ENCODE data around the gene CARNS1. TPM values are rescaled to one million over a fixed set of nuclear protein-coding genes. Genes with fewer than 3 reads are reported as not detected.
A peak's percentile ranks its signal among the peaks of the same experiment; 100 is the strongest.
"Not testable (repeated sequence)": the region's sequence is repeated elsewhere in the genome, so short reads cannot be mapped to it uniquely, and the experiment has no call there.

Gene CARNS1
- total and polyA plus RNA-seq, 4 donors: 0.38 to 9.3 (median 7.6) TPM

GRCh38 chr11:67463186-67463585, 47.7 kb downstream of the CARNS1 start:
- intact Hi-C loops (cut with DNase I): no loop called here
- Histone ChIP-seq H3K4me1 (ENCODE audit: control insufficient read depth in 1 of 2, insufficient read depth in 2 of 2, low read length in 2 of 2) (no peaks in the 10 kb centered on the region), H3K4me3 (ENCODE audit: low read length in 2 of 2) (no peak overlapping the region), H3K36me3 (ENCODE audit: control insufficient read depth in 1 of 2, insufficient read depth in 2 of 2, low read length in 1 of 2) (no peaks in the 10 kb centered on the region), H3K27me3 (ENCODE audit: control insufficient read depth in 1 of 2, insufficient read depth in 2 of 2, low read length in 1 of 2) (no peaks in the 10 kb centered on the region), H3K27ac (ENCODE audit: low read depth in 1 of 2, low read length in 2 of 2) (no peak overlapping the region), H3K9me3 (ENCODE audit: control insufficient read depth, low read length) (no peaks in the 10 kb centered on the region)
- 90 to 91% methylated on average over 10 of the region's 10 CpGs for WGBS, 2 donors
- DNase-seq (no peak), ATAC-seq (ENCODE audit: low FRiP score) (no peak)

GRCh38 chr11:67463680-67464410, 48.4 kb downstream of the CARNS1 start:
- DNase-seq: peak; percentile 91 to 94
- 69 to 71% methylated on average over 20 of the region's 20 CpGs for WGBS, 2 donors

GRCh38 chr11:67464411-67465188, 49.1 kb downstream of the CARNS1 start:
- no peaks in the 10 kb centered on the region for H3K36me3 ChIP-seq (ENCODE audit: control insufficient read depth in 1 of 2, insufficient read depth in 2 of 2, low read length in 1 of 2)
- H3K4me1 ChIP-seq (ENCODE audit: control insufficient read depth in 1 of 2, insufficient read depth in 2 of 2, low read length in 2 of 2): no peaks in the 10 kb centered on the region
- intact Hi-C loops (cut with DNase I): loop anchor here (5.0 kb wide), 2 partner anchors 43 to 62 kb away; partner anchors contain the start of genes PPP1CA (in 2 of the 2), TBC1D10C (in 2 of the 2), CDK2AP2 (in 1 of the 2) and PITPNM1 (in 1 of the 2)
- ATAC-seq (ENCODE audit: low FRiP score): peak; percentile 89
- H3K27ac ChIP-seq (ENCODE audit: low read depth in 1 of 2, low read length in 2 of 2): peak overlapping the region in 1 of 2 donors; percentile 85
- H3K4me3 ChIP-seq (ENCODE audit: low read length in 2 of 2): peak overlapping the region; percentile 18 to 49
- DNase-seq: peak; percentile 93 to 95
- H3K9me3 ChIP-seq (ENCODE audit: control insufficient read depth, low read length): no peaks in the 10 kb centered on the region
- 19 to 29% methylated on average over 39 to 56 of the region's 56 CpGs for WGBS, 2 donors
- H3K27me3 ChIP-seq (ENCODE audit: control insufficient read depth in 1 of 2, insufficient read depth in 2 of 2, low read length in 1 of 2): no peaks in the 10 kb centered on the region

More at GRCh38 chr11:67463680-67464410, 48.4 kb downstream of the CARNS1 start:
- Histone ChIP-seq H3K27me3 (ENCODE audit: control insufficient read depth in 1 of 2, insufficient read depth in 2 of 2, low read length in 1 of 2) (no peaks in the 10 kb centered on the region), H3K4me3 (ENCODE audit: low read length in 2 of 2) (no peak overlapping the region), H3K9me3 (ENCODE audit: control insufficient read depth, low read length) (no peaks in the 10 kb centered on the region), H3K4me1 (ENCODE audit: control insufficient read depth in 1 of 2, insufficient read depth in 2 of 2, low read length in 2 of 2) (no peaks in the 10 kb centered on the region), H3K27ac (ENCODE audit: low read depth in 1 of 2, low read length in 2 of 2) (peak overlapping the region in 1 of 2 donors; percentile 18), H3K36me3 (ENCODE audit: control insufficient read depth in 1 of 2, insufficient read depth in 2 of 2, low read length in 1 of 2) (no peaks in the 10 kb centered on the region)
- intact Hi-C loops (cut with DNase I): no loop called here
- ATAC-seq (ENCODE audit: low FRiP score): peak; percentile 69

GRCh38 chr11:67465189-67465510, 49.7 kb downstream of the CARNS1 start:
- H3K27me3 ChIP-seq (ENCODE audit: control insufficient read depth in 1 of 2, insufficient read depth in 2 of 2, low read length in 1 of 2): no peaks in the 10 kb centered on the region
- H3K36me3 ChIP-seq (ENCODE audit: control insufficient read depth in 1 of 2, insufficient read depth in 2 of 2, low read length in 1 of 2): no peaks in the 10 kb centered on the region
- H3K27ac ChIP-seq (ENCODE audit: low read depth in 1 of 2, low read length in 2 of 2): peak overlapping the region in 1 of 2 donors; percentile 49
- ATAC-seq (ENCODE audit: low FRiP score) (no peak), DNase-seq (no peak)
- intact Hi-C loops (cut with DNase I): loop anchor here (5.0 kb wide), 2 partner anchors 42 to 63 kb away; partner anchors contain the start of genes PPP1CA (in 2 of the 2), TBC1D10C (in 2 of the 2), CDK2AP2 (in 1 of the 2) and PITPNM1 (in 1 of the 2)
- H3K4me3 ChIP-seq (ENCODE audit: low read length in 2 of 2): peak overlapping the region; percentile 18 to 49
- no peaks in the 10 kb centered on the region for H3K9me3 ChIP-seq (ENCODE audit: control insufficient read depth, low read length)
- H3K4me1 ChIP-seq (ENCODE audit: control insufficient read depth in 1 of 2, insufficient read depth in 2 of 2, low read length in 2 of 2): no peaks in the 10 kb centered on the region
- 49 to 57% methylated on average over 3 of the region's 3 CpGs for WGBS, 2 donors

- not testable (repeated sequence) for H3K4me3 ChIP-seq (ENCODE audit: low read length in 2 of 2); H3K9me3 ChIP-seq (ENCODE audit: control insufficient read depth, low read length); H3K27me3 ChIP-seq (ENCODE audit: control insufficient read depth in 1 of 2, insufficient read depth in 2 of 2, low read length in 1 of 2); H3K27ac ChIP-seq (ENCODE audit: low read depth in 1 of 2, low read length in 2 of 2); ATAC-seq (ENCODE audit: low FRiP score); H3K4me1 ChIP-seq (ENCODE audit: control insufficient read depth in 1 of 2, insufficient read depth in 2 of 2, low read length in 2 of 2); H3K36me3 ChIP-seq (ENCODE audit: control insufficient read depth in 1 of 2, insufficient read depth in 2 of 2, low read length in 1 of 2); DNase-seq
- intact Hi-C loops (cut with DNase I): loop anchor here (5.0 kb wide), 2 partner anchors 42 to 63 kb away; partner anchors contain the start of genes PPP1CA (in 2 of the 2), TBC1D10C (in 2 of the 2), CDK2AP2 (in 1 of the 2) and PITPNM1 (in 1 of the 2)
- WGBS, 2 donors: 20 to 25% methylated on average over 2 of the region's 2 CpGs
Observed at GRCh38 chr11:67465530-67465929, 50.1 kb downstream of the CARNS1 start.

GRCh38 chr11:67466367-67466766, 50.9 kb downstream of the CARNS1 start:
- Histone ChIP-seq H3K9me3 (ENCODE audit: control insufficient read depth, low read length) (no peaks in the 10 kb centered on the region), H3K4me1 (ENCODE audit: control insufficient read depth in 1 of 2, insufficient read depth in 2 of 2, low read length in 2 of 2) (no peaks in the 10 kb centered on the region), H3K4me3 (ENCODE audit: low read length in 2 of 2) (no peak overlapping the region), H3K36me3 (ENCODE audit: control insufficient read depth in 1 of 2, insufficient read depth in 2 of 2, low read length in 1 of 2) (no peaks in the 10 kb centered on the region), H3K27me3 (ENCODE audit: control insufficient read depth in 1 of 2, insufficient read depth in 2 of 2, low read length in 1 of 2) (no peaks in the 10 kb centered on the region), H3K27ac (ENCODE audit: low read depth in 1 of 2, low read length in 2 of 2) (no peak overlapping the region)
- DNase-seq (no peak), ATAC-seq (ENCODE audit: low FRiP score) (no peak)
- intact Hi-C loops (cut with DNase I): loop anchor here (5.0 kb wide), 2 partner anchors 41 to 64 kb away; partner anchors contain the start of genes PPP1CA (in 2 of the 2), TBC1D10C (in 2 of the 2), CDK2AP2 (in 1 of the 2) and PITPNM1 (in 1 of the 2)
- 62 to 69% methylated on average over 5 of the region's 5 CpGs for WGBS, 2 donors

GRCh38 chr11:67466962-67467771, 51.7 kb downstream of the CARNS1 start:
- ATAC-seq (ENCODE audit: low FRiP score): no peak
- no peak overlapping the region for H3K4me3 ChIP-seq (ENCODE audit: low read length in 2 of 2)
- H3K27me3 ChIP-seq (ENCODE audit: control insufficient read depth in 1 of 2, insufficient read depth in 2 of 2, low read length in 1 of 2): no peaks in the 10 kb centered on the region
- intact Hi-C loops (cut with DNase I): loop anchor here (5.0 kb wide), 2 partner anchors 40 to 65 kb away; partner anchors contain the start of genes PPP1CA (in 2 of the 2), TBC1D10C (in 2 of the 2), CDK2AP2 (in 1 of the 2) and PITPNM1 (in 1 of the 2)
- no peaks in the 10 kb centered on the region for H3K4me1 ChIP-seq (ENCODE audit: control insufficient read depth in 1 of 2, insufficient read depth in 2 of 2, low read length in 2 of 2)
- DNase-seq: no peak
- WGBS, 2 donors: 74 to 75% methylated on average over 11 of the region's 11 CpGs
- H3K9me3 ChIP-seq (ENCODE audit: control insufficient read depth, low read length): no peaks in the 10 kb centered on the region
- no peaks in the 10 kb centered on the region for H3K36me3 ChIP-seq (ENCODE audit: control insufficient read depth in 1 of 2, insufficient read depth in 2 of 2, low read length in 1 of 2)
- H3K27ac ChIP-seq (ENCODE audit: low read depth in 1 of 2, low read length in 2 of 2): no peak overlapping the region

GRCh38 chr11:67468056-67468455, 52.6 kb downstream of the CARNS1 start:
- no peaks in the 10 kb centered on the region for H3K36me3 ChIP-seq (ENCODE audit: control insufficient read depth in 1 of 2, insufficient read depth in 2 of 2, low read length in 1 of 2)
- H3K9me3 ChIP-seq (ENCODE audit: control insufficient read depth, low read length): no peaks in the 10 kb centered on the region
- intact Hi-C loops (cut with DNase I): loop anchor here (5.0 kb wide), 2 partner anchors 39 to 66 kb away; partner anchors contain the start of genes PPP1CA (in 2 of the 2), TBC1D10C (in 2 of the 2), CDK2AP2 (in 1 of the 2) and PITPNM1 (in 1 of the 2)
- no peaks in the 10 kb centered on the region for H3K27me3 ChIP-seq (ENCODE audit: control insufficient read depth in 1 of 2, insufficient read depth in 2 of 2, low read length in 1 of 2)
- H3K4me1 ChIP-seq (ENCODE audit: control insufficient read depth in 1 of 2, insufficient read depth in 2 of 2, low read length in 2 of 2): no peaks in the 10 kb centered on the region
- peak overlapping the region in 1 of 2 donors; percentile 90 for H3K4me3 ChIP-seq (ENCODE audit: low read length in 2 of 2)
- no peak for ATAC-seq (ENCODE audit: low FRiP score)
- H3K27ac ChIP-seq (ENCODE audit: low read depth in 1 of 2, low read length in 2 of 2): no peak overlapping the region
- WGBS, 2 donors: 10 to 15% methylated on average over 5 of the region's 5 CpGs
- no peak for DNase-seq

Measured in aorta (tissue), 5 donors.